HepG2 (cell line): ENCODE data around the gene ZBED5. TPM values are rescaled to one million over a fixed set of nuclear protein-coding genes. Genes with fewer than 3 reads are reported as not detected.

Experiments used
- ARNT ChIP-seq: fragments of 450-650 bp; IDR thresholded peaks from 2 replicates; pipeline ENCODE4 v1.6.1; 2017
- ATAD3A ChIP-seq: sonication (generic); formaldehyde crosslinking; IDR thresholded peaks from 2 replicates; pipeline ENCODE4 v1.4.0; 2020; ENCODE audit warnings: missing genetic modification reagents
- CHD4 ChIP-seq: fragments of 200-600 bp; sonication (generic); IDR thresholded peaks from 2 replicates; pipeline ENCODE4 v1.7.0; 2017; ENCODE audit warnings: mild to moderate bottlenecking, low read length, borderline replicate concordance
- CSRNP2 ChIP-seq: sonication (generic); formaldehyde crosslinking; conservative IDR thresholded peaks from 2 replicates; pipeline ENCODE4 v1.8.0; 2022; ENCODE audit warnings: low read depth, missing genetic modification reagents
- ERF ChIP-seq: IDR thresholded peaks from 2 replicates; pipeline ENCODE4 v1.6.1; 2018; ENCODE audit warnings: missing biosample characterization, missing genetic modification reagents
- MEF2D ChIP-seq: sonication (generic); formaldehyde crosslinking; IDR thresholded peaks from 2 replicates; pipeline ENCODE4 v1.5.1; 2020; ENCODE audit warnings: mild to moderate bottlenecking, missing genetic modification reagents
- MTA1 ChIP-seq: sonication (generic); formaldehyde crosslinking; IDR thresholded peaks from 2 replicates; pipeline ENCODE4 v1.4.0; 2020; ENCODE audit warnings: missing genetic modification reagents, mild to moderate bottlenecking, borderline replicate concordance
- PAX8 ChIP-seq: sonication (generic); formaldehyde crosslinking; IDR thresholded peaks from 2 replicates; pipeline ENCODE4 v1.8.0; 2022; ENCODE audit warnings: mild to moderate bottlenecking, missing genetic modification reagents, borderline replicate concordance
- PPARG ChIP-seq: conservative IDR thresholded peaks from 2 replicates; pipeline ENCODE4 v1.6.1; 2016; ENCODE audit warnings: missing biosample characterization, missing genetic modification reagents
- PTBP1 ChIP-seq: fragments of 200-400 bp; formaldehyde crosslinking; IDR thresholded peaks from 2 replicates; pipeline ENCODE4 v1.6.1; 2018; ENCODE audit warnings: low read length, low read depth; ENCODE audit not compliant: poor library complexity, severe bottlenecking
- RORA ChIP-seq: sonication (generic); formaldehyde crosslinking; IDR thresholded peaks from 2 replicates; pipeline ENCODE4 v1.5.0; 2020; ENCODE audit warnings: mild to moderate bottlenecking, missing genetic modification reagents, moderate library complexity
- SP5 ChIP-seq: IDR thresholded peaks from 2 replicates; pipeline ENCODE4 v1.6.1; 2016; ENCODE audit warnings: low read depth, borderline replicate concordance
- TFAP4 ChIP-seq: sonication (generic); IDR thresholded peaks from 2 replicates; pipeline ENCODE4 v1.6.1; 2016; ENCODE audit warnings: low read depth, borderline replicate concordance
- ZFP41 ChIP-seq: sonication (generic); formaldehyde crosslinking; IDR thresholded peaks from 2 replicates; pipeline ENCODE4 v1.4.0; 2020; ENCODE audit warnings: mild to moderate bottlenecking, missing genetic modification reagents, borderline replicate concordance
- ZKSCAN5 ChIP-seq: sonication (generic); formaldehyde crosslinking; IDR thresholded peaks from 2 replicates; pipeline ENCODE4 v1.5.1; 2020; ENCODE audit warnings: mild to moderate bottlenecking, missing genetic modification reagents
- ZNF329 ChIP-seq: sonication (generic); formaldehyde crosslinking; IDR thresholded peaks from 2 replicates; pipeline ENCODE4 v1.9.0; 2021; ENCODE audit warnings: low read depth, mild to moderate bottlenecking, missing genetic modification reagents
- ZNF761 ChIP-seq: sonication (generic); formaldehyde crosslinking; conservative IDR thresholded peaks from 2 replicates; pipeline ENCODE4 v1.4.0; 2020; ENCODE audit warnings: mild to moderate bottlenecking, missing genetic modification reagents
- ZNF777 ChIP-seq: sonication (generic); formaldehyde crosslinking; IDR thresholded peaks from 2 replicates; pipeline ENCODE4 v1.4.0; 2020; ENCODE audit warnings: missing genetic modification reagents
- ZNF816 ChIP-seq: sonication (generic); formaldehyde crosslinking; IDR thresholded peaks from 2 replicates; pipeline ENCODE4 v1.8.0; 2022; ENCODE audit warnings: missing genetic modification reagents, mild to moderate bottlenecking, borderline replicate concordance
- polyA plus RNA-seq, 8 experiments: library from polyadenylated mRNA; depleted of rRNA in 3 of 8; stranded (reverse) in 7 of 8; unstranded in 1 of 8; fragments of >200 nt; fragmentation: Illumina TruSeq in 4 of 8; extraction: Trizol in 4 of 8; gene quantifications; 2 replicates each; pipeline versions ENCODE4 v1.2.1 to v1.2.3, GENCODE V29; 2011 to 2016; ENCODE audit warnings: low read depth in 4 of 8, missing spikeins in 1 of 8, mixed read lengths in 1 of 8; ENCODE audit not compliant: insufficient read depth in 1 of 8
- total RNA-seq, 5 experiments: library from RNA; depleted of rRNA; stranded (reverse); fragments of >200 nt; fragmentation: Illumina TruSeq; extraction: Trizol; gene quantifications; 2 replicates each; pipeline ENCODE4 v1.2.3, GENCODE V29; 2016; ENCODE audit warnings: low read depth in 1 of 5
- TF ChIP-seq, protein P1 (sequence below): sonication (generic); formaldehyde crosslinking; IDR thresholded peaks from 2 replicates; pipeline ENCODE4 v1.5.0; 2020; ENCODE audit warnings: mild to moderate bottlenecking, missing genetic modification reagents, borderline replicate concordance
- TF ChIP-seq, protein P2 (sequence below): sonication (generic); formaldehyde crosslinking; IDR thresholded peaks from 2 replicates; pipeline ENCODE4 v1.4.0; 2020; ENCODE audit warnings: mild to moderate bottlenecking, low read depth, missing genetic modification reagents
- TF ChIP-seq, protein P3 (sequence below): sonication (generic); formaldehyde crosslinking; IDR thresholded peaks from 2 replicates; pipeline ENCODE4 v1.5.0; 2020; ENCODE audit warnings: missing genetic modification reagents, mild to moderate bottlenecking, borderline replicate concordance

ZBED5 gene
- total and polyA plus RNA-seq, 2 of the 13 experiments (the other 11 are each of a cell fraction or from before 2014, with no cell fraction given) = 18.2 to 38.6 TPM

- TF ChIP-seq, protein P1, sequence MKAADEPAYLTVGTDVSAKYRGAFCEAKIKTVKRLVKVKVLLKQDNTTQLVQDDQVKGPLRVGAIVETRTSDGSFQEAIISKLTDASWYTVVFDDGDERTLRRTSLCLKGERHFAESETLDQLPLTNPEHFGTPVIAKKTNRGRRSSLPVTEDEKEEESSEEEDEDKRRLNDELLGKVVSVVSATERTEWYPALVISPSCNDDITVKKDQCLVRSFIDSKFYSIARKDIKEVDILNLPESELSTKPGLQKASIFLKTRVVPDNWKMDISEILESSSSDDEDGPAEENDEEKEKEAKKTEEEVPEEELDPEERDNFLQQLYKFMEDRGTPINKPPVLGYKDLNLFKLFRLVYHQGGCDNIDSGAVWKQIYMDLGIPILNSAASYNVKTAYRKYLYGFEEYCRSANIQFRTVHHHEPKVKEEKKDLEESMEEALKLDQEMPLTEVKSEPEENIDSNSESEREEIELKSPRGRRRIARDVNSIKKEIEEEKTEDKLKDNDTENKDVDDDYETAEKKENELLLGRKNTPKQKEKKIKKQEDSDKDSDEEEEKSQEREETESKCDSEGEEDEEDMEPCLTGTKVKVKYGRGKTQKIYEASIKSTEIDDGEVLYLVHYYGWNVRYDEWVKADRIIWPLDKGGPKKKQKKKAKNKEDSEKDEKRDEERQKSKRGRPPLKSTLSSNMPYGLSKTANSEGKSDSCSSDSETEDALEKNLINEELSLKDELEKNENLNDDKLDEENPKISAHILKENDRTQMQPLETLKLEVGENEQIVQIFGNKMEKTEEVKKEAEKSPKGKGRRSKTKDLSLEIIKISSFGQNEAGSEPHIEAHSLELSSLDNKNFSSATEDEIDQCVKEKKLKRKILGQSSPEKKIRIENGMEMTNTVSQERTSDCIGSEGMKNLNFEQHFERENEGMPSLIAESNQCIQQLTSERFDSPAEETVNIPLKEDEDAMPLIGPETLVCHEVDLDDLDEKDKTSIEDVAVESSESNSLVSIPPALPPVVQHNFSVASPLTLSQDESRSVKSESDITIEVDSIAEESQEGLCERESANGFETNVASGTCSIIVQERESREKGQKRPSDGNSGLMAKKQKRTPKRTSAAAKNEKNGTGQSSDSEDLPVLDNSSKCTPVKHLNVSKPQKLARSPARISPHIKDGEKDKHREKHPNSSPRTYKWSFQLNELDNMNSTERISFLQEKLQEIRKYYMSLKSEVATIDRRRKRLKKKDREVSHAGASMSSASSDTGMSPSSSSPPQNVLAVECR (CRISPR knock-in tag) = peak; percentile 82
- TF ChIP-seq RORA (CRISPR knock-in tag) (no peak), ZNF329 (CRISPR knock-in tag) (no peak), ZNF816 (CRISPR knock-in tag) (0 out of 2 replicates have a peak, but pooled peaks have one; percentile 48), PTBP1 (no peak), ZNF761 (0 out of 2 replicates have a peak, but pooled peaks have one; percentile 81), ZFP41 (CRISPR knock-in tag) (no peak), ATAD3A (CRISPR knock-in tag) (no peak), PPARG (CRISPR knock-in tag) (no peak), ARNT (no peak), TFAP4 (no peak), MEF2D (CRISPR knock-in tag) (peak; percentile 99), CSRNP2 (CRISPR knock-in tag) (no peak), PAX8 (CRISPR knock-in tag) (no peak), MTA1 (CRISPR knock-in tag) (no peak), ZKSCAN5 (no peak), ZNF777 (CRISPR knock-in tag) (peak; percentile 98), CHD4 (no peak), SP5 (CRISPR knock-in tag) (0 out of 2 replicates have a peak, but pooled peaks have one; percentile 8), ERF (CRISPR knock-in tag) (no peak; the same call in 1 of the 2 replicates)
- TF ChIP-seq, protein P2, sequence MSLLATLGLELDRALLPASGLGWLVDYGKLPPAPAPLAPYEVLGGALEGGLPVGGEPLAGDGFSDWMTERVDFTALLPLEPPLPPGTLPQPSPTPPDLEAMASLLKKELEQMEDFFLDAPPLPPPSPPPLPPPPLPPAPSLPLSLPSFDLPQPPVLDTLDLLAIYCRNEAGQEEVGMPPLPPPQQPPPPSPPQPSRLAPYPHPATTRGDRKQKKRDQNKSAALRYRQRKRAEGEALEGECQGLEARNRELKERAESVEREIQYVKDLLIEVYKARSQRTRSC (CRISPR knock-in tag) = no peak
- TF ChIP-seq, protein P3, sequence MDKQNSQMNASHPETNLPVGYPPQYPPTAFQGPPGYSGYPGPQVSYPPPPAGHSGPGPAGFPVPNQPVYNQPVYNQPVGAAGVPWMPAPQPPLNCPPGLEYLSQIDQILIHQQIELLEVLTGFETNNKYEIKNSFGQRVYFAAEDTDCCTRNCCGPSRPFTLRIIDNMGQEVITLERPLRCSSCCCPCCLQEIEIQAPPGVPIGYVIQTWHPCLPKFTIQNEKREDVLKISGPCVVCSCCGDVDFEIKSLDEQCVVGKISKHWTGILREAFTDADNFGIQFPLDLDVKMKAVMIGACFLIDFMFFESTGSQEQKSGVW (CRISPR knock-in tag) = no peak
Observed at GRCh38 chr11:10857709-10858438, at the start of gene ZBED5 (continued).
